HCT116 (cell line): ENCODE results near the gene LRRK2. TPM values are rescaled to one million over a fixed set of nuclear protein-coding genes. Genes with fewer than 3 reads are reported as not detected.

Experiments used
- ATAC-seq: fragments of 200-7000 bp; cut with Tn5 transposase; 2 replicates; pipeline ENCODE4 v1.9.1; 2020; ENCODE audit warnings: mild to moderate bottlenecking, moderate library complexity
- BruUV-seq: library from RNA; stranded (reverse); fragments of 400-500 nt; replicated peaks from 2 replicates; lab custom pipeline; 2021; lab: Mats Ljungman, UMichigan
- CTCF ChIA-PET: fragments of 300-600 bp; sonication (Branson Sonifier 250); formaldehyde crosslinking; loops from one replicate; lab custom pipeline; 2021; ENCODE audit warnings: antibody characterized with exemption; lab: Charles Lee
- POLR2A ChIA-PET: fragments of 300-600, 350-600 bp; sonication (Branson Sonifier 250); formaldehyde crosslinking; loops from one replicate; lab custom pipeline; 2021; ENCODE audit warnings: antibody characterized with exemption; lab: Charles Lee
- RAD21 ChIA-PET, 2 experiments: fragments of 300-600 bp; sonication (Branson Sonifier 250); formaldehyde crosslinking; loops; one replicate each; lab custom pipeline; 2023; ENCODE audit warnings: low total read pairs in 2 of 2; ENCODE audit not compliant: uncharacterized antibody in 2 of 2, unreplicated experiment in 2 of 2, low non-redundant PET in 1 of 2; lab: Charles Lee
- DNase-seq: peaks from one replicate; pipeline ENCODE4 v3.0.0-alpha.2; 2010; ENCODE audit warnings: low read depth, low spot score
- H2AFZ ChIP-seq: fragments of 200-600 bp; shearing (Covaris generic), sonication (generic); 2 replicates; pipeline ENCODE4 v1.6.1; 2017; ENCODE audit warnings: low read depth, mixed run types, mixed read lengths, antibody characterized with exemption, low read length; ENCODE audit not compliant: poor library complexity, severe bottlenecking
- H3K27ac ChIP-seq: 2 replicates; pipeline ENCODE4 v1.5.1; 2012; ENCODE audit warnings: low read depth, low read length
- H3K27me3 ChIP-seq: fragments of 200-600 bp; sonication (generic); 2 replicates; pipeline ENCODE4 v1.6.1; 2016; ENCODE audit warnings: mixed run types, low read length, mixed read lengths; ENCODE audit not compliant: insufficient read depth
- H3K36me3 ChIP-seq, 2 experiments: fragments of 200-500 bp in 1 of 2; fragments of 200-600 bp in 1 of 2; sonication (Bioruptor generic) in 1 of 2; sonication (generic) in 1 of 2; 2 replicates each; pipeline versions ENCODE4 v1.5.1 to v1.6.1; 2014 to 2016; ENCODE audit warnings: low read length in 2 of 2, inconsistent platforms in 1 of 2, mixed read lengths in 1 of 2, mixed run types in 1 of 2; ENCODE audit not compliant: insufficient read depth in 2 of 2, control insufficient read depth in 1 of 2
- H3K4me1 ChIP-seq, 2 experiments: fragments of 200-600 bp in 1 of 2; sonication (generic) in 1 of 2; 2 replicates each; pipeline versions ENCODE4 v1.5.1 to v1.6.1; 2012 to 2017; ENCODE audit warnings: low read length in 2 of 2, inconsistent platforms in 1 of 2, mild to moderate bottlenecking in 1 of 2, mixed read lengths in 1 of 2, mixed run types in 1 of 2, moderate library complexity in 1 of 2; ENCODE audit not compliant: insufficient read depth in 2 of 2, control insufficient read depth in 1 of 2
- H3K4me2 ChIP-seq: fragments of 200-600 bp; sonication (generic); 2 replicates; pipeline ENCODE4 v1.6.1; 2017; ENCODE audit warnings: mixed run types, low read length, mixed read lengths
- H3K4me3 ChIP-seq, 2 experiments: fragments of 200-600 bp in 1 of 2; sonication (generic) in 1 of 2; replicated peaks in 1 of 2; 2 replicates each; pipeline ENCODE4 v1.5.1; 2011 to 2016; ENCODE audit warnings: low read length in 2 of 2, control low read depth in 1 of 2, low read depth in 1 of 2, mild to moderate bottlenecking in 1 of 2, mixed read lengths in 1 of 2, mixed run types in 1 of 2
- H3K79me2 ChIP-seq: fragments of 200-600 bp; sonication (generic); 2 replicates; pipeline ENCODE4 v1.6.1; 2017; ENCODE audit warnings: mild to moderate bottlenecking, mixed run types, low read length, moderate library complexity, mixed read lengths; ENCODE audit not compliant: insufficient read depth
- H3K9ac ChIP-seq: fragments of 200-600 bp; sonication (generic); 2 replicates; pipeline ENCODE4 v1.6.1; 2016; ENCODE audit warnings: low read length, mixed read lengths
- H3K9me2 ChIP-seq: fragments of 200-600 bp; sonication (generic), shearing (Covaris generic); 2 replicates; pipeline ENCODE4 v1.6.1; 2017; ENCODE audit warnings: mixed run types, mild to moderate bottlenecking, moderate library complexity; ENCODE audit not compliant: insufficient read depth
- H3K9me3 ChIP-seq, 2 experiments: fragments of 200-500 bp in 1 of 2; fragments of 200-600 bp in 1 of 2; sonication (Bioruptor generic) in 1 of 2; sonication (generic) in 1 of 2; 2 replicates each; pipeline ENCODE4 v1.6.1; 2014 to 2017; ENCODE audit warnings: low read length in 2 of 2, mixed read lengths in 2 of 2, inconsistent platforms in 1 of 2, low read depth in 1 of 2, mild to moderate bottlenecking in 1 of 2, mixed run types in 1 of 2, moderate library complexity in 1 of 2; ENCODE audit not compliant: control insufficient read depth in 1 of 2, insufficient read depth in 1 of 2
- H4K20me1 ChIP-seq: fragments of 200-600 bp; sonication (generic), shearing (Covaris generic); 2 replicates; pipeline ENCODE4 v1.6.1; 2017; ENCODE audit warnings: mixed run types, mild to moderate bottlenecking, moderate library complexity; ENCODE audit not compliant: insufficient read depth
- CEBPB ChIP-seq: IDR thresholded peaks from 2 replicates; pipeline ENCODE4 v1.6.1; 2012; ENCODE audit warnings: low read depth
- EGR1 ChIP-seq: IDR thresholded peaks from 2 replicates; pipeline ENCODE4 v1.6.1; 2012; ENCODE audit warnings: low read depth
- ELF1 ChIP-seq: IDR thresholded peaks from 2 replicates; pipeline ENCODE4 v1.6.1; 2012; ENCODE audit warnings: low read depth, borderline replicate concordance
- EZH2 ChIP-seq: fragments of 200-600 bp; sonication (generic); IDR thresholded peaks from 2 replicates; pipeline ENCODE4 v1.6.1; 2017; ENCODE audit warnings: antibody characterized with exemption, mixed run types
- FOSL1 ChIP-seq: IDR thresholded peaks from 2 replicates; pipeline ENCODE4 v1.6.1; 2012; ENCODE audit warnings: low read depth
- POLR2A ChIP-seq: IDR thresholded peaks from 2 replicates; pipeline ENCODE4 v1.7.0; 2011; ENCODE audit warnings: borderline replicate concordance; ENCODE audit not compliant: insufficient read depth, insufficient read length; ENCODE audit errors: extremely low read depth
- POLR2AphosphoS5 ChIP-seq: IDR thresholded peaks from 2 replicates; pipeline ENCODE4 v1.6.1; 2011; ENCODE audit warnings: mild to moderate bottlenecking, low read depth, low read length, moderate library complexity
- SP1 ChIP-seq: IDR thresholded peaks from 2 replicates; pipeline ENCODE4 v1.6.1; 2012; ENCODE audit warnings: low read depth
- TCF7L2 ChIP-seq: IDR thresholded peaks from 2 replicates; pipeline ENCODE4 v1.7.0; 2011; ENCODE audit warnings: borderline replicate concordance, inconsistent platforms; ENCODE audit not compliant: insufficient read depth, insufficient read length; ENCODE audit errors: extremely low read depth
- YY1 ChIP-seq: IDR thresholded peaks from 2 replicates; pipeline ENCODE4 v1.6.1; 2011; ENCODE audit warnings: low read length, low read depth, moderate library complexity, mild to moderate bottlenecking; ENCODE audit not compliant: insufficient replicate concordance; ENCODE audit errors: extremely low read depth
- ZFX ChIP-seq: fragments of 450-650 bp; IDR thresholded peaks from 2 replicates; pipeline ENCODE4 v1.6.1; 2017
- ZNF274 ChIP-seq: fragments of 200-500 bp; sonication (Bioruptor generic); IDR thresholded peaks from 2 replicates; pipeline ENCODE4 v1.6.1; 2014; ENCODE audit warnings: mild to moderate bottlenecking, low read depth, low read length, inconsistent platforms
- intact Hi-C: fragments of 100-400 bp; cut with micrococcal nuclease; formaldehyde crosslinking; loops from 2 replicates; pipeline ENCODE4 v1.10.0; 2022
- total RNA-seq: library from RNA; stranded (reverse); gene quantifications from one replicate; pipeline ENCODE4 v1.2.1, GENCODE V29; 2021; ENCODE audit not compliant: unreplicated experiment
- TF ChIP-seq, protein P1 (sequence below): IDR thresholded peaks from 2 replicates; pipeline ENCODE4 v1.6.1; 2012
- TF ChIP-seq, protein P2 (sequence below), 3 experiments: fragments of 200-600 bp in 1 of 3; sonication (generic) in 1 of 3; IDR thresholded peaks in 2 of 3; conservative IDR thresholded peaks in 1 of 3; 2 replicates each; pipeline ENCODE4 v1.5.1; 2012 to 2017; ENCODE audit warnings: low read depth in 2 of 3, low read length in 2 of 3, antibody characterized with exemption in 1 of 3, borderline replicate concordance in 1 of 3, control low read depth in 1 of 3, mild to moderate bottlenecking in 1 of 3, mixed read lengths in 1 of 3, mixed run types in 1 of 3, moderate library complexity in 1 of 3; ENCODE audit not compliant: insufficient read depth in 1 of 3

LRRK2 gene
- total RNA-seq, 1 experiment from 2014 or later = 0.20 TPM

DNA sequence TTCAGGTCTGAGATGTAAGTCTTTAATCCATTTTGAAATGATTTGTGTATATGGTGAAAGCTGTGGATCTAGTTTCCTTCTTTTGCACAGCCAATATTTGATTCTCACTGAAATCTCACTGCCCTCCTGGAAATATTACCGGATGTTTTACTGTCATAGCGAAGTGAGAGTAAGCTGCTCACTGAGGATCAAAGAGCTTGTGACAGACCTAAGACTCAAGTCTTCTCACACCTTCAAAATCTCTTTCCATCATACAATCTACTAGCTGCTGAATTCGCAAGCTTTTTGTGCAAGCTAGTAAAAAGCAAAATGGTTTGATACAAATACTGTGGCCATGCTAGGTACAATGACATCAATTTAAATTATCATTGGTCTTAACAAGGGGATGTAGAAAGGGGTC is 3.9 kb downstream of the LRRK2 start:
- Histone ChIP-seq H3K27ac (no peak overlapping the region), H3K36me3 (no peaks in the 10 kb centered on the region), H3K4me1 (no peaks in the 10 kb centered on the region), H3K4me3 (no peak overlapping the region), H3K9me3 (no peaks in the 10 kb centered on the region), H3K27me3 (no peaks in the 10 kb centered on the region), H3K79me2 (no peaks in the 10 kb centered on the region), H3K9ac (no peak overlapping the region), H2AFZ (no peak overlapping the region), H3K9me2 (no peaks in the 10 kb centered on the region), H4K20me1 (no peaks in the 10 kb centered on the region), H3K4me2 (no peak overlapping the region)
- ChIA-PET CTCF (no interaction called here), RAD21 (no interaction called here), POLR2A (no interaction called here)
- intact Hi-C loops = no loop called here
- DNase-seq = no peak
- TF ChIP-seq POLR2AphosphoS5 = no peak
- TF ChIP-seq POLR2A = no peak
- no peak for TF ChIP-seq EZH2
- TF ChIP-seq ZFX = no peak
- TF ChIP-seq SP1 = no peak
- no peak for TF ChIP-seq EGR1
- TF ChIP-seq FOSL1 = no peak
- TF ChIP-seq ZNF274 = no peak
- TF ChIP-seq ELF1 = no peak
- no peak for ATAC-seq
- no TSS peak for BruUV-seq

DNA sequence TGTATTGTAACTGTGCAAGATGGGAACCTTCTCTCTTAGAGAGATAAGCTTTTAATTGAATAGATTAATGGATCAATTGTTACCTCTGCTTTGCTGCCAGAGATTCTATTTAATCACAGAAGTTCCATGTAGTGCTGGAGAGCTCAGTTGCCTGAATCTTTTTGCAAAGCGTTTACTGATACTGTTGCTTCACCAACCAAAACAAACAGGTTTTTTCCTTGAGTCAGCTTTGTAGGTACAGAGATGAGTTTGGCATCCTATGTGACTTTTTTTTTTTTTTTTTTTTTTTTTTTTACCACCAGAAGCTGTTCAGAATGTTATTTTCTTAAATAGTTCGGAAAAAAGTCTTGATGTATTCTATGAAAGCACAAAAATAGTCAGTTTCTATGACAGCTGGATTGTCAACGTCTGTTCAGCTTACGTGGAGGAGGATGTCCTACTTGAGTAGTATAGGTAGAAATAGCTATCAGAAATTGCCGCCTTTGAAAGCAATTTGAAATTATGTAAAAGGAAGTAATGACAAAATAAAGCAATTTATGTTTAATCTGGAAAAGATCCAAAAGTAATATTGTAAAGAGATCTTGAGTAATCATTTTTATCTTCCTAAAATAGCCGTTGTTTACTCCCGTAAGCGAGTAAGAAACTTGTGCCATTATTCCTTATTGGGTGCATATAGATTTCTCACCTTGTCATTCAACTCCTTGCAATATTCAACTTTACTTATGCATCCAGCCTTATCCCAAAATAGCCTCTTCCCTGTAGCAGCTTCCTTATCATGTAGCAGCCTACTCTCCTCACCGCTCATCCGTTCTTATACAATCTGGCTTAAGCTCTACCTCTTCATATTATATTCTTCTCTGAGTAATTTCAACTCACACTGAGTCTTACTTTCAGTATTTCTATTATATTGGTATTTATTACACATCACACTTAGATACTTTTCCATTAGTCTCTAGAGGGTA is 5.2 kb downstream of the LRRK2 start:
- Histone ChIP-seq H3K9me3 (no peaks in the 10 kb centered on the region), H3K27me3 (no peaks in the 10 kb centered on the region), H4K20me1 (no peaks in the 10 kb centered on the region), H3K4me3 (no peak overlapping the region), H3K36me3 (no peaks in the 10 kb centered on the region), H3K27ac (no peak overlapping the region), H3K79me2 (no peaks in the 10 kb centered on the region), H3K9ac (no peak overlapping the region), H3K9me2 (no peaks in the 10 kb centered on the region), H2AFZ (no peak overlapping the region), H3K4me2 (no peak overlapping the region), H3K4me1 (no peaks in the 10 kb centered on the region)
- intact Hi-C loops = loop anchor here (5.0 kb wide), 1 partner anchor 43 kb away; no protein-coding TSS in a partner anchor
- RAD21 ChIA-PET = no interaction called here
- BruUV-seq = no TSS peak
- CTCF ChIA-PET = no interaction called here
- DNase-seq (no peak), ATAC-seq (no peak)
- POLR2A ChIA-PET = interaction anchor here (0.7 kb wide), 2 partner anchors 11 kb away, joined by 3 read pairs; no protein-coding TSS in a partner anchor
- TF ChIP-seq, protein P1, sequence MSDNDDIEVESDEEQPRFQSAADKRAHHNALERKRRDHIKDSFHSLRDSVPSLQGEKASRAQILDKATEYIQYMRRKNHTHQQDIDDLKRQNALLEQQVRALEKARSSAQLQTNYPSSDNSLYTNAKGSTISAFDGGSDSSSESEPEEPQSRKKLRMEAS = no peak
- TF ChIP-seq TCF7L2 (no peak), ZFX (no peak), YY1 (no peak), ELF1 (no peak), CEBPB (no peak)
- TF ChIP-seq, protein P2, sequence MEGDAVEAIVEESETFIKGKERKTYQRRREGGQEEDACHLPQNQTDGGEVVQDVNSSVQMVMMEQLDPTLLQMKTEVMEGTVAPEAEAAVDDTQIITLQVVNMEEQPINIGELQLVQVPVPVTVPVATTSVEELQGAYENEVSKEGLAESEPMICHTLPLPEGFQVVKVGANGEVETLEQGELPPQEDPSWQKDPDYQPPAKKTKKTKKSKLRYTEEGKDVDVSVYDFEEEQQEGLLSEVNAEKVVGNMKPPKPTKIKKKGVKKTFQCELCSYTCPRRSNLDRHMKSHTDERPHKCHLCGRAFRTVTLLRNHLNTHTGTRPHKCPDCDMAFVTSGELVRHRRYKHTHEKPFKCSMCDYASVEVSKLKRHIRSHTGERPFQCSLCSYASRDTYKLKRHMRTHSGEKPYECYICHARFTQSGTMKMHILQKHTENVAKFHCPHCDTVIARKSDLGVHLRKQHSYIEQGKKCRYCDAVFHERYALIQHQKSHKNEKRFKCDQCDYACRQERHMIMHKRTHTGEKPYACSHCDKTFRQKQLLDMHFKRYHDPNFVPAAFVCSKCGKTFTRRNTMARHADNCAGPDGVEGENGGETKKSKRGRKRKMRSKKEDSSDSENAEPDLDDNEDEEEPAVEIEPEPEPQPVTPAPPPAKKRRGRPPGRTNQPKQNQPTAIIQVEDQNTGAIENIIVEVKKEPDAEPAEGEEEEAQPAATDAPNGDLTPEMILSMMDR (IDR thresholded peaks at IDR 0.05 in 2 of 3, conservative IDR thresholded peaks at IDR 0.05 in 1 of 3; ENCODE audit: borderline replicate concordance in 1 of 3, insufficient read depth in 1 of 3, low read depth in 2 of 3, low read length in 2 of 3) = no peak
